HuH-7 (cell line): ENCODE measurements around the gene PRIM2.
"Not testable (repeated sequence)": the region's sequence is repeated elsewhere in the genome, so short reads cannot be mapped to it uniquely, and the experiment has no call there.

Experiments used
- DNase-seq: peaks from one replicate; pipeline ENCODE4 v3.0.0; 2011; ENCODE audit warnings: low spot score

The PRIM2 gene

DNA sequence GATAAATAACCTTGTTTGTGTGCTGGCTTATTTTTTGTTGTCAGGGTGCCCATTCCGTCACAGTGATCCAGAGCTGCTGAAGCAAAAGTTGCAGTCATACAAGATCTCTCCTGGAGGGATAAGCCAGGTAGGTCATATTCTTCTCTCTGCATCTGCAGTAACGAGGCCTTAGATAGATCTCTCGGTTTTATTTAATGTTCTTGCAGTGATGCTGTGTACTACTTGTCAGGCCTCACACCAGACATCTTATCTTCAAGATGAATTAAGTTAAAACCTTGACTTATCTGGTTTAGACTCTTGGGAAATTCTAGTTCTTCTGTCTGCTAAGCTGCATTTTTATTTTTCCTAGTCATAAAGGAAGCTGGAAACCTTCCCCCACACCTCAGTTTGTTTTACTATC lies 288.9 kb downstream of the PRIM2 start:
- not testable (repeated sequence) for DNase-seq

DNA sequence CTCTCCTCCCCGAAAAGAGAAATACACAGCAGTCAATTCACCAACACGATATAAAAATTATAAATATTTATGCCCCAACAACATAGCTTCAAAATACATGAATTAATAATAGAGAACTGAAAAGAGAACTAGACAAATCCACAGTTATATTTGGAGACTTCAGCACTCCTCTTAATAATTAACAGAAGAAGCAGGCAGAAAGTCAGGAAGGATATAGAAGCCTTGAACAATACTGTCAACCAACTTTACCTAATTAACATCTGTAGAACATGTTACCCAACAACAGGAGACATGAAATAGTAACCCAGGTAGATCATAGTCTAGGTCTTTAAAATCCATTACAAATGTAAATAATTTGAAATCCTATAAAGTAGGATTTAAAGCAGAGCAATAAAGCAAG lies 293.2 kb downstream of the PRIM2 start:
- not testable (repeated sequence) for DNase-seq

DNA sequence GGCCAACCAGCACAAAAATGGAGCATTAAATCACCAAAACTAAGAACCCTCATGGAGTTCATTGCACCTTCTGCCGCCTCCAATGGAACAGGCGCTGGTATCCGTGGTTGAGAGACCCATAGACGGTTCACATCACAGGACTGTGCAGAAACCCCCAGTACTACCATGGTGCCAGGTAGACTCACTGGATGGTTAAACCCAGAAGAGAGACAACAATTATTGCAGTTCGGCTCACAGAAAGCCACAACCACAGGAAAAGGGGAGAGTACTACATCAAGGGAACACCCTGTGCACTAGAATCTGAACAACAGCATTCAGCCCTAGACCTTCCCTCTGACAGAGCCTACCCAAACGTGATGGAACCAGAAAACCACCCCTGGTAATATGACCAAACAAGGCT lies 301.5 kb downstream of the PRIM2 start:
- DNase-seq = not testable (repeated sequence)

DNA sequence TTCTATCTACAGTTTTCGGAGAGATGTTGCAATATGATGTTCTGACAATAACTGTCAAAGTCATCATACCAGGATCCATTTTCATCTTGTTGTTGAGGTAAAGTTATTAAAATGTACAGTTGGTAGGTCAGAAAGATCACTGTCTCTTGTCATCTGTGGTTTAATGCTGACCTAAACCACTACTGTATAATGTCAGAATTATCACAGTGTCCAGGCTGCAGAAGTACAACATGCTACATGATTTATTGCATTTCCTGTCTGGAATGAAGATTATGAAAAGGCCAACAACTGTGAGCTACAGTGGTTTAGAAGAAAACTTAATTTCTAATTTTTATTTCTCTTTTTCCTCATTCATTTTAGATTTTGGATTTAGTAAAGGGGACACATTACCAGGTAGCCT lies 314.3 kb downstream of the PRIM2 start:
- DNase-seq = not testable (repeated sequence)

DNA sequence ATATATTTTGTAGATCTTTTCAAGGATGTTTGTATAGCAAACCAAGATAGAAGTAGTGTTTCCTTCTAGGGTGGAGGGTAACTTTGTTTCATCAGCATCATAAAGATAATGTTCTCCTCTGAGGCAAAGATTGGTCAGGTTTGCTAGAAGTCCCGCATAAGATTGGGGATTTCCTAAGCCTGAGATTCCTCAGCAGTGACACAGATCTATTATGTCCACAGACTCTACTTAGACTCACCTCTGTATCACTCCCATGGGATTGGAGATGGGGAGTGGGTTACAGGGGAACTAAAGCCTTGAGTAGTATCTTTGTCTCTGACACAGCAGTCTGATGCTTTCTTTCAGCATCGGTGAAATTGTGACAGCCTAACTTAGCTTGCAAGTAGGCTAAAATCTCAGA lies 341.1 kb downstream of the PRIM2 start:
- not testable (repeated sequence) for DNase-seq

GRCh38 chr6:57659794-57660193 lies 342.4 kb downstream of the PRIM2 start:
- not testable (repeated sequence) for DNase-seq

- DNase-seq = not testable (repeated sequence)
Observed at GRCh38 chr6:57660940-57661339, 343.5 kb downstream of the PRIM2 start.

DNA sequence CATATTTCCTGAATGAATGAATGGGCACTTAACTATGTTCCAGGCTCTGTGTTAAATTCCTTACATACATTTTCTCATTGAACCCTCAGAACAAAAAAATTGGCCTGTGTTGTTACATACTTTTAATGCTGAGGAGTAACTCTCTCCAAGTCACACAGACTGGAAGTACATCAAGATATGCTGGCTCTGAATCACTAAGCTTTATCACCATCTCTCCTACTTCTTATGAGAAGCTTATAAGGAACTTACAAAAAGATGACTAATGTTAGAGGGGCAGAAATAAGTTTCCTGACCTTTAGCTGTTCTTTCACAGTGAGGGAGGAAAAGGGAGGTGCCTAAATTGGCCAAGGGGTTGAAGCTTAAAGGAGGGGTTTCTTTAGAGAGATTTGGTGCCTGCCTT lies 350.7 kb downstream of the PRIM2 start:
- DNase-seq = not testable (repeated sequence)

DNA sequence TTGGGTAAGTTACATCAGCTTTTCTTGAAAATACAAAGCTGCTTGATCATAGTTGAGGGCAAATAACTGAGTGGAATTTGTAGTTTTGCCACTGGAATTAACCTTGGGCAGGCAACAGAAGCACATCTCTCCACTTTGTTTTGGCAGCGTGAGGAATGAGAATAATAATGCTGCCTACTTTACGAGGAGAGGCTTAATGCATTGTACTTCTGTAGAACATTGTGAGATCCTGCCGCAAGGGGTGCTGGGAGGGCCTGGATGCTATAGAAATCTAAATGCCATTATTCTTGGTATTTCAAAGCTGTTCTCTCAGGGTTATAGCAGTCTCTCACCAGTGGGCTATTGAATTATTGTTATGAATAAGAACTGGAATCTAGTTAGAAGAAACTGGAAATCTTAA lies 353.8 kb downstream of the PRIM2 start:
- DNase-seq = not testable (repeated sequence)

GRCh38 chr6:57671937-57672627 lies 354.7 kb downstream of the PRIM2 start:
- DNase-seq = not testable (repeated sequence)

GRCh38 chr6:57673281-57673680 lies 355.9 kb downstream of the PRIM2 start:
- not testable (repeated sequence) for DNase-seq

DNA sequence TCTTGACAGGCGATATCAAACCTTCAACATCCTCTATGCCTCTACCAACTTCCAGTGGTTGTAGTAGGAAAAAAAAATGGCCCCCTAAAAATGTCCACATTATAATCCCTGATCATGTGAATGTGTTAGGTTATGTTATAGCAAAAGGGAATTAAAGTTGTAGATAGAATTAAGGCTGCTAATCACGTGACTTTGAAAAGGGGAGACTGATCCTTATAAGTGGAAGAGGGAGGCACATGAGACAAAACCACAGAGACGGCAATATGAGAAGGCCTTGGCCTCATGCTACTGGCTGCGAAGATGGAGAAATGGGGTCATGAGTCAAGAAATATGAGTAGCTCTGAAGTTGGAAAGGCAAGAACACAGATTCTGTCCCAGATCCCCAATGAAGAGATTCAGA lies 358.0 kb downstream of the PRIM2 start:
- not testable (repeated sequence) for DNase-seq

GRCh38 chr6:57696382-57696781 lies 379.0 kb downstream of the PRIM2 start:
- not testable (repeated sequence) for DNase-seq
